ENCODE data around the gene IVNS1ABP. TPM values are rescaled to one million over a fixed set of nuclear protein-coding genes. Genes with fewer than 3 reads are reported as not detected.

IVNS1ABP gene
- total and polyA plus RNA-seq, 9 of the 15 experiments (the other 6 are each of a cell fraction or from before 2014, with no cell fraction given), result 30.6 to 126 (median 77.7) TPM

DNA sequence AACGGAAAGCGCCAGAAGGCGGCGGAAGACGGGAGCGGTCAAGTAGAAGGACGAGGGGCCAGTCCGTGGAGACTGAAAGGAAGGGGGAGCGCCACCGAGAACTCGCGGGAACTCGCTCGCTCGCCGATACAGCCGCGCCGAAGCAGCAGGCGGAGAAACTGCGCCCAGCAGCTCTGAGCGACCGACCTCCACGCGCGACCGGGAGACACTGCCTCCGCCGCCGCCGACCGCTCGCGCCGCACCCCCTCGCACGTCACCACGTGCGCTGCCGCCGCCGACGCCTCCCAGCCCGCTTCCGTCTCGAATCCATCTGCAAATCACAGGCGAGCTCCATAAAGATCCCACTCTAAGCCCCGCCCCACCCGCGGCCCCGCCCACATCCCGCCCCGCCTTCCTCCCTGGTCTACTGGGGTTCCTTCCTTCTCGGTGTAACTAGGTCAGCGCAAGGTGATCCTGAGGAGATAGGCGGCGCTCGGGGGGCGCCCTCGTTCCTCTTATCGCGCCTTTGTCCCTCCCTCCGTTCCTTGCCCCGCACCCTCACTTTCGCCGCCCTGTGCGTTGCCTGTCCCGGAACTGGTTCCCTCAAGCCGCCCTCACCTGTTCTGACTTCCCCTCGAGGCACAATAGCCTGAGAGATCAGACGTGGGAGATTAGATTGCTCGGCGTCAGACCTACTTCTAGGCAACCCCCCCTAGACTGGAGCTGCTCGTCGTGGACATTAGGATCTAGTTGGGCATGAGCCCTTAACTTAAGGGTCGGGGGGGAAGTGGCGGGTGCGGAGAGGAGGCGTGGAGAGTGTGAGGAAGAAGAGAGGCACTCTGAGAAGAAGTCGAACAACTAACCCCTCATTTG is at the start of gene IVNS1ABP (continued):
- TF ChIP-seq, protein P1, sequence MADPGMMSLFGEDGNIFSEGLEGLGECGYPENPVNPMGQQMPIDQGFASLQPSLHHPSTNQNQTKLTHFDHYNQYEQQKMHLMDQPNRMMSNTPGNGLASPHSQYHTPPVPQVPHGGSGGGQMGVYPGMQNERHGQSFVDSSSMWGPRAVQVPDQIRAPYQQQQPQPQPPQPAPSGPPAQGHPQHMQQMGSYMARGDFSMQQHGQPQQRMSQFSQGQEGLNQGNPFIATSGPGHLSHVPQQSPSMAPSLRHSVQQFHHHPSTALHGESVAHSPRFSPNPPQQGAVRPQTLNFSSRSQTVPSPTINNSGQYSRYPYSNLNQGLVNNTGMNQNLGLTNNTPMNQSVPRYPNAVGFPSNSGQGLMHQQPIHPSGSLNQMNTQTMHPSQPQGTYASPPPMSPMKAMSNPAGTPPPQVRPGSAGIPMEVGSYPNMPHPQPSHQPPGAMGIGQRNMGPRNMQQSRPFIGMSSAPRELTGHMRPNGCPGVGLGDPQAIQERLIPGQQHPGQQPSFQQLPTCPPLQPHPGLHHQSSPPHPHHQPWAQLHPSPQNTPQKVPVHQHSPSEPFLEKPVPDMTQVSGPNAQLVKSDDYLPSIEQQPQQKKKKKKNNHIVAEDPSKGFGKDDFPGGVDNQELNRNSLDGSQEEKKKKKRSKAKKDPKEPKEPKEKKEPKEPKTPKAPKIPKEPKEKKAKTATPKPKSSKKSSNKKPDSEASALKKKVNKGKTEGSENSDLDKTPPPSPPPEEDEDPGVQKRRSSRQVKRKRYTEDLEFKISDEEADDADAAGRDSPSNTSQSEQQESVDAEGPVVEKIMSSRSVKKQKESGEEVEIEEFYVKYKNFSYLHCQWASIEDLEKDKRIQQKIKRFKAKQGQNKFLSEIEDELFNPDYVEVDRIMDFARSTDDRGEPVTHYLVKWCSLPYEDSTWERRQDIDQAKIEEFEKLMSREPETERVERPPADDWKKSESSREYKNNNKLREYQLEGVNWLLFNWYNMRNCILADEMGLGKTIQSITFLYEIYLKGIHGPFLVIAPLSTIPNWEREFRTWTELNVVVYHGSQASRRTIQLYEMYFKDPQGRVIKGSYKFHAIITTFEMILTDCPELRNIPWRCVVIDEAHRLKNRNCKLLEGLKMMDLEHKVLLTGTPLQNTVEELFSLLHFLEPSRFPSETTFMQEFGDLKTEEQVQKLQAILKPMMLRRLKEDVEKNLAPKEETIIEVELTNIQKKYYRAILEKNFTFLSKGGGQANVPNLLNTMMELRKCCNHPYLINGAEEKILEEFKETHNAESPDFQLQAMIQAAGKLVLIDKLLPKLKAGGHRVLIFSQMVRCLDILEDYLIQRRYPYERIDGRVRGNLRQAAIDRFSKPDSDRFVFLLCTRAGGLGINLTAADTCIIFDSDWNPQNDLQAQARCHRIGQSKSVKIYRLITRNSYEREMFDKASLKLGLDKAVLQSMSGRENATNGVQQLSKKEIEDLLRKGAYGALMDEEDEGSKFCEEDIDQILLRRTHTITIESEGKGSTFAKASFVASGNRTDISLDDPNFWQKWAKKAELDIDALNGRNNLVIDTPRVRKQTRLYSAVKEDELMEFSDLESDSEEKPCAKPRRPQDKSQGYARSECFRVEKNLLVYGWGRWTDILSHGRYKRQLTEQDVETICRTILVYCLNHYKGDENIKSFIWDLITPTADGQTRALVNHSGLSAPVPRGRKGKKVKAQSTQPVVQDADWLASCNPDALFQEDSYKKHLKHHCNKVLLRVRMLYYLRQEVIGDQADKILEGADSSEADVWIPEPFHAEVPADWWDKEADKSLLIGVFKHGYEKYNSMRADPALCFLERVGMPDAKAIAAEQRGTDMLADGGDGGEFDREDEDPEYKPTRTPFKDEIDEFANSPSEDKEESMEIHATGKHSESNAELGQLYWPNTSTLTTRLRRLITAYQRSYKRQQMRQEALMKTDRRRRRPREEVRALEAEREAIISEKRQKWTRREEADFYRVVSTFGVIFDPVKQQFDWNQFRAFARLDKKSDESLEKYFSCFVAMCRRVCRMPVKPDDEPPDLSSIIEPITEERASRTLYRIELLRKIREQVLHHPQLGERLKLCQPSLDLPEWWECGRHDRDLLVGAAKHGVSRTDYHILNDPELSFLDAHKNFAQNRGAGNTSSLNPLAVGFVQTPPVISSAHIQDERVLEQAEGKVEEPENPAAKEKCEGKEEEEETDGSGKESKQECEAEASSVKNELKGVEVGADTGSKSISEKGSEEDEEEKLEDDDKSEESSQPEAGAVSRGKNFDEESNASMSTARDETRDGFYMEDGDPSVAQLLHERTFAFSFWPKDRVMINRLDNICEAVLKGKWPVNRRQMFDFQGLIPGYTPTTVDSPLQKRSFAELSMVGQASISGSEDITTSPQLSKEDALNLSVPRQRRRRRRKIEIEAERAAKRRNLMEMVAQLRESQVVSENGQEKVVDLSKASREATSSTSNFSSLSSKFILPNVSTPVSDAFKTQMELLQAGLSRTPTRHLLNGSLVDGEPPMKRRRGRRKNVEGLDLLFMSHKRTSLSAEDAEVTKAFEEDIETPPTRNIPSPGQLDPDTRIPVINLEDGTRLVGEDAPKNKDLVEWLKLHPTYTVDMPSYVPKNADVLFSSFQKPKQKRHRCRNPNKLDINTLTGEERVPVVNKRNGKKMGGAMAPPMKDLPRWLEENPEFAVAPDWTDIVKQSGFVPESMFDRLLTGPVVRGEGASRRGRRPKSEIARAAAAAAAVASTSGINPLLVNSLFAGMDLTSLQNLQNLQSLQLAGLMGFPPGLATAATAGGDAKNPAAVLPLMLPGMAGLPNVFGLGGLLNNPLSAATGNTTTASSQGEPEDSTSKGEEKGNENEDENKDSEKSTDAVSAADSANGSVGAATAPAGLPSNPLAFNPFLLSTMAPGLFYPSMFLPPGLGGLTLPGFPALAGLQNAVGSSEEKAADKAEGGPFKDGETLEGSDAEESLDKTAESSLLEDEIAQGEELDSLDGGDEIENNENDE (IDR thresholded peaks at IDR 0.05; ENCODE audit: low read depth, low read length), result no peak
- TF ChIP-seq ZNF12 (CRISPR knock-in tag; IDR thresholded peaks at IDR 0.05) (no peak), ZNF511 (CRISPR knock-in tag; IDR thresholded peaks at IDR 0.05) (peak; percentile 86), CREBBP (IDR thresholded peaks at IDR 0.05; ENCODE audit: low read depth, low read length) (no peak), NRF1 (conservative IDR thresholded peaks at IDR 0.05 in 1 of 2, IDR thresholded peaks at IDR 0.05 in 1 of 2) (peak; percentile 60 to 71)
- TF ChIP-seq, protein P2, sequence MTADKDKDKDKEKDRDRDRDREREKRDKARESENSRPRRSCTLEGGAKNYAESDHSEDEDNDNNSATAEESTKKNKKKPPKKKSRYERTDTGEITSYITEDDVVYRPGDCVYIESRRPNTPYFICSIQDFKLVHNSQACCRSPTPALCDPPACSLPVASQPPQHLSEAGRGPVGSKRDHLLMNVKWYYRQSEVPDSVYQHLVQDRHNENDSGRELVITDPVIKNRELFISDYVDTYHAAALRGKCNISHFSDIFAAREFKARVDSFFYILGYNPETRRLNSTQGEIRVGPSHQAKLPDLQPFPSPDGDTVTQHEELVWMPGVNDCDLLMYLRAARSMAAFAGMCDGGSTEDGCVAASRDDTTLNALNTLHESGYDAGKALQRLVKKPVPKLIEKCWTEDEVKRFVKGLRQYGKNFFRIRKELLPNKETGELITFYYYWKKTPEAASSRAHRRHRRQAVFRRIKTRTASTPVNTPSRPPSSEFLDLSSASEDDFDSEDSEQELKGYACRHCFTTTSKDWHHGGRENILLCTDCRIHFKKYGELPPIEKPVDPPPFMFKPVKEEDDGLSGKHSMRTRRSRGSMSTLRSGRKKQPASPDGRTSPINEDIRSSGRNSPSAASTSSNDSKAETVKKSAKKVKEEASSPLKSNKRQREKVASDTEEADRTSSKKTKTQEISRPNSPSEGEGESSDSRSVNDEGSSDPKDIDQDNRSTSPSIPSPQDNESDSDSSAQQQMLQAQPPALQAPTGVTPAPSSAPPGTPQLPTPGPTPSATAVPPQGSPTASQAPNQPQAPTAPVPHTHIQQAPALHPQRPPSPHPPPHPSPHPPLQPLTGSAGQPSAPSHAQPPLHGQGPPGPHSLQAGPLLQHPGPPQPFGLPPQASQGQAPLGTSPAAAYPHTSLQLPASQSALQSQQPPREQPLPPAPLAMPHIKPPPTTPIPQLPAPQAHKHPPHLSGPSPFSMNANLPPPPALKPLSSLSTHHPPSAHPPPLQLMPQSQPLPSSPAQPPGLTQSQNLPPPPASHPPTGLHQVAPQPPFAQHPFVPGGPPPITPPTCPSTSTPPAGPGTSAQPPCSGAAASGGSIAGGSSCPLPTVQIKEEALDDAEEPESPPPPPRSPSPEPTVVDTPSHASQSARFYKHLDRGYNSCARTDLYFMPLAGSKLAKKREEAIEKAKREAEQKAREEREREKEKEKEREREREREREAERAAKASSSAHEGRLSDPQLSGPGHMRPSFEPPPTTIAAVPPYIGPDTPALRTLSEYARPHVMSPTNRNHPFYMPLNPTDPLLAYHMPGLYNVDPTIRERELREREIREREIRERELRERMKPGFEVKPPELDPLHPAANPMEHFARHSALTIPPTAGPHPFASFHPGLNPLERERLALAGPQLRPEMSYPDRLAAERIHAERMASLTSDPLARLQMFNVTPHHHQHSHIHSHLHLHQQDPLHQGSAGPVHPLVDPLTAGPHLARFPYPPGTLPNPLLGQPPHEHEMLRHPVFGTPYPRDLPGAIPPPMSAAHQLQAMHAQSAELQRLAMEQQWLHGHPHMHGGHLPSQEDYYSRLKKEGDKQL (CRISPR knock-in tag; IDR thresholded peaks at IDR 0.05; ENCODE audit: borderline replicate concordance), result 0 out of 2 replicates have a peak, but pooled peaks have one; percentile 92
